GM12891 (cell line): ENCODE results near the gene PRR14.
"Not testable (repeated sequence)": the region's sequence is repeated elsewhere in the genome, so short reads cannot be mapped to it uniquely, and the experiment has no call there.

Experiments used
- DNase-seq: peaks from one replicate; pipeline ENCODE4 v3.0.0; 2011; ENCODE audit warnings: low spot score; ENCODE audit not compliant: insufficient read length
- FAIRE-seq: peaks from 2 replicates; lab custom pipeline; 2011; peaks lifted over from hg19 to GRCh38; lab: Jason Lieb, UNC
- PAX5 ChIP-seq: IDR thresholded peaks from 2 replicates; pipeline ENCODE4 v1.6.1; 2011; ENCODE audit warnings: low read length, moderate library complexity, mild to moderate bottlenecking; ENCODE audit not compliant: insufficient read depth, severe bottlenecking
- POLR2A ChIP-seq: IDR thresholded peaks from 2 replicates; pipeline ENCODE4 v1.6.1; 2011; ENCODE audit warnings: low read depth, low read length, control low read depth
- POLR2AphosphoS5 ChIP-seq: IDR thresholded peaks from 2 replicates; pipeline ENCODE4 v1.6.1; 2011; ENCODE audit warnings: low read depth, low read length, control low read depth
- POU2F2 ChIP-seq: IDR thresholded peaks from 2 replicates; pipeline ENCODE4 v1.6.1; 2011; ENCODE audit warnings: low read depth, mild to moderate bottlenecking, control low read depth, low read length, moderate library complexity
- SPI1 ChIP-seq: IDR thresholded peaks from 2 replicates; pipeline ENCODE4 v1.6.1; 2011; ENCODE audit warnings: low read depth, low read length, control low read depth
- TAF1 ChIP-seq: IDR thresholded peaks from 2 replicates; pipeline ENCODE4 v1.6.1; 2011; ENCODE audit warnings: low read depth, low read length, control low read depth

The PRR14 gene

DNA sequence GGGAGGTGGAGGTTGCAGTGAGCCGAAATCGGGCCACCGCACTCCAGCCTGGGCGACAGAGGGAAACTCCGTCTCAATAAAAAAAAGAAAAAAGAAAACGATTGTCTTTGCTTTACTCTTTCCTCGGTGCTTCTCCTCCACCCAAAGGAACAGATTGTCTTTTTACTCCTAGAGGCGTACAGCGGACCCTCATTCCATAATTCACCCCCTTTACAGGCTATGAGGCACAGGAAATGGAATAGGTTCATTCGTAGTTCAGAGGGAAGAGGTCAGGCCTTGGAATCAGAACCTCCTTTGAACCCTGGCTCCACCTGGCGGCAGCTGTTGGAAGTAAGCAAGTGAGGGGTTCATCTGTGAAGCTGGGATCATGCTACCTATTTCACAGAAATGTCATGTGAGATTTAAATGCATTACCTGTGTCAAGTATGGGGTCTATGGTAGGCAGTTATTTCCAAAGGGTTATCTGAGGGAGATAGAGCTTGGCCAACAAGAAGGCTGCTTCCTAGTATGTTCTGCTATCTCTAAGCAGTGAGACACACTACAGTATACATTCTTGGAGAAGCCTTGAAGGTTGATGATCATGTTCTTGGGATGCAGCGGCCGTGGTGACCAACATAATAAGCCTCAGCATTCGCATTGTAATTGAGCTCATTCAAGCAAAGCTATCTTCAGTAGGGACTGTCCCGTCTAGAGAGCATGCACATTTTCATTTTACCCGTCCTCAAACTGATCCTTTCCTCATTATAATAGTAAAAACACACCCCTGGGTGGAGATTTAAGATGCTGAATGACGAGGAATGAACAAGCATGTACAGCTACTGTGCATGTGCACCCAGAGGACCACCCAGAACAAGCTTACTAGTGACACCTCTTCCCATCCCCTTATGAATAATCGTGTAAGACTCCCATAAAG, 21.9 kb upstream of the PRR14 start:
- no peak for TF ChIP-seq POLR2A
- no peak for TF ChIP-seq PAX5
- no peak for TF ChIP-seq SPI1
- TF ChIP-seq POLR2AphosphoS5: no peak
- TF ChIP-seq TAF1: no peak
- no peak for TF ChIP-seq POU2F2
- FAIRE-seq (peak; percentile 90), DNase-seq (peak; percentile 51)

GRCh38 chr16:30632454-30632853, 18.3 kb upstream of the PRR14 start:
- not testable (repeated sequence) for FAIRE-seq, DNase-seq

DNA sequence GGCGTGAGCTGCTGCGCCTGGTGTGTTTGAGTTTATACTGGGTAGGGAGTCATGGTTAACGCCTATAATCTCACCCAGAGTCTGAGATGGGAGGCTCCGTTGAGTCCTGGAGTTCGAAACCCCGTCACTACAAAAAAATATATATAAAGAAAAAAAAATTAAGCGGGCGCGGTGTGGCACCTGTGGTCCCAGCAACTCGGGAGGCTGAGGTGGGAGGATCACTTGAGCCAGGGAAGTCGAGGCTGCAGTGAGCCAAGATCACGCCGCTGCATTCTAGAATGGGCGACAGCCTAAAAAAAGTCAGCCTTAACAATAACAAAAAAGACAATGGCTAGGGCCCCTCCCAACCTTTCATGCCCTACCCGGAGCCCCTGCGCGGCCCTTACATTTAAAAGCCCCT, 17.2 kb upstream of the PRR14 start:
- TF ChIP-seq SPI1 (no peak), POU2F2 (no peak), POLR2AphosphoS5 (no peak), TAF1 (no peak), PAX5 (no peak), POLR2A (no peak)
- DNase-seq (no peak), FAIRE-seq (no peak)

GRCh38 chr16:30636599-30636998, 14.2 kb upstream of the PRR14 start:
- no peak for FAIRE-seq
- DNase-seq: no peak
- TF ChIP-seq PAX5 (no peak), POU2F2 (no peak), POLR2A (no peak), SPI1 (no peak), POLR2AphosphoS5 (no peak), TAF1 (no peak)

DNA sequence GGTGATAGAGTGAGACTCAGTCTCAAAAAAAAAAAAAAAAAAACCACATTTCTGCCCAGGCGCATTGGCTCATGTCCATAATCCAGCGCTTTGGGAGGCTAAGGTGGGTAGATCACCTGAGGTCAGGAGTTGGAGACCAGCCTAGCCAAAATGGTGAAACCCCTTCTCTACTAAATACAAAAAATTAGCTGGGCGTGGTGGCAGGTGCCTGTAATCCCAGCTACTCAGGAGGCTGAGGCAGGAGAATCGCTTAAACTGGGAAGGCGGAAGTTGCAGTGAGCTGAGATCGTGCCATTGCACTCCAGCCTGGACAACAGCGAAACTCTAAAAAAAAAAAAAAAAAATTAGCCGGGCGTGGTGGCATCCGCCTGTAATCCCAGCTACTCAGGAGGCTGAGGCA, 13.6 kb upstream of the PRR14 start:
- FAIRE-seq, DNase-seq: not testable (repeated sequence)

- FAIRE-seq (peak; percentile 52), DNase-seq (no peak)
- TF ChIP-seq POU2F2: no peak
- TF ChIP-seq POLR2AphosphoS5: no peak
- TF ChIP-seq POLR2A: no peak
- TF ChIP-seq PAX5: no peak
- no peak for TF ChIP-seq TAF1
- TF ChIP-seq SPI1: no peak
These were observed 12.8 kb upstream of the PRR14 start for GRCh38 chr16:30637944-30638343.

GRCh38 chr16:30641378-30641982, 9.3 kb upstream of the PRR14 start:
- DNase-seq: no peak
- no peak for FAIRE-seq
- TF ChIP-seq TAF1: no peak
- no peak for TF ChIP-seq PAX5
- no peak for TF ChIP-seq SPI1
- no peak for TF ChIP-seq POLR2A
- no peak for TF ChIP-seq POU2F2
- no peak for TF ChIP-seq POLR2AphosphoS5

DNA sequence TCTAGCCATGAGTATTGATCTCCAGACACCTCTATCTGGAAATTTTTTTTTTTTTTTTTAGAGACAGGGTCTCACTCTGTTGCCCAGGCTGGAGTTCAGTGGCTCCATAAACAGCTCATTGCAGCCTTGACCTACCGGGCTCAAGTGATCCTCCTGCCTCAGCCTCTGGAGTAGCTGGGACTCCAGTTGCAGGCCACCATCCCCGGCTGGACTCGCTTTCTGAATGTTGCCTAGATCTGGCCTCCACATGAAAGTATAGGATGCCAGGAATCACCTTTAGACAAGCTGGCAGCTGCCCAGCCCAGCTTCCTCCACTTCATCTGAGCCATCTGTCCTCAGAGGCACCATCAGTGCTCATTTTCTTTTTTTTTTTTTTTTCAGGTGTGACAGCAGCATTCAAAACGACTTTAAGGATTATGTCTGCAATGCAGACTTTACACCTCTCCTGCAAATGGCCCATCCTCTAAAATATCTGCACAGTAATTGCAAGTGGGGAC, 6.4 kb upstream of the PRR14 start:
- no peak for FAIRE-seq

DNA sequence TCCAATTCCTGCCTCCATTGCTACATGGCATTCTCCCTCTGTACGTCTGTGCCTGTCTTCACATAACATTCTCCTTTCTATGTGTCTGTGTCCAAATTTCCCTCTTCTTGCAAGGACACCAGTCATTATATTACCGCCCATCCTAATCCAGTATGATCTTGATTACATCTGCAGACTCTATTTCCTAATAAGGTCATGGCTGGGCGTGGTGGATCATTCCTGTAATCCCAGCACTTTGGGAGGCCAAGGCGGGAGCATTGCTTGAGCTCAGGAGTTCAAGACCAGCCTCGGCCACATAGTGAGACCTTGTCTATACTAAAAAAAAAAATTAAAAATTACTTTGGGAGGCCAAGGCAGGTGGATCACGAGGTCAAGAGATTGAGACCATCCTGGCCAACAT, 5.0 kb upstream of the PRR14 start:
- FAIRE-seq: no peak
- no peak for DNase-seq
- TF ChIP-seq POLR2A (no peak), PAX5 (no peak), TAF1 (no peak), SPI1 (no peak), POLR2AphosphoS5 (no peak), POU2F2 (no peak)

More for the DNA sequence above, 6.4 kb upstream of the PRR14 start:
- TF ChIP-seq TAF1: no peak
- TF ChIP-seq POU2F2: no peak
- no peak for TF ChIP-seq POLR2AphosphoS5
- no peak for TF ChIP-seq POLR2A
- TF ChIP-seq SPI1: no peak
- TF ChIP-seq PAX5: no peak
- DNase-seq: no peak

DNA sequence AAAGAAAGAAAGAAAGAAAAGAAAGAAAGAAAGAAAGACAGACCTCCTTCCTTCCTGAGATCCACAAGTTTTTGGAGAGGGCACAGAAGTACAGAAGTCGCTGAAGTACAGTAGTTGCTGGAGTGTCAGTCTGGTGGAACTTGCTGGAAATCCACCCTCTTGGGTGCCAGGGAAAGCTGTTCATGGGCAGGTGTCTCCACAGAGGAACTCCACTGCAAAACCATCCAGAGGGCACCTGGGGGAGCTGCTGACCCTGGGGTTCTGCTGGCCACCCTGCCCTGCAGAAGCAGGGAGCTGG, 3.5 kb upstream of the PRR14 start:
- TF ChIP-seq POLR2A (no peak), TAF1 (no peak), SPI1 (no peak), PAX5 (no peak), POU2F2 (no peak)
- DNase-seq (no peak), FAIRE-seq (no peak)
